HG02610 (cell line): ENCODE measurements around the gene ZNF598.

Experiments used
- ATAC-seq: cut with Tn5 transposase; IDR thresholded peaks from one replicate; pipeline ENCODE4 v1.9.1; 2021; ENCODE audit warnings: mild to moderate bottlenecking, moderate library complexity; ENCODE audit not compliant: unreplicated experiment

Gene ZNF598

DNA sequence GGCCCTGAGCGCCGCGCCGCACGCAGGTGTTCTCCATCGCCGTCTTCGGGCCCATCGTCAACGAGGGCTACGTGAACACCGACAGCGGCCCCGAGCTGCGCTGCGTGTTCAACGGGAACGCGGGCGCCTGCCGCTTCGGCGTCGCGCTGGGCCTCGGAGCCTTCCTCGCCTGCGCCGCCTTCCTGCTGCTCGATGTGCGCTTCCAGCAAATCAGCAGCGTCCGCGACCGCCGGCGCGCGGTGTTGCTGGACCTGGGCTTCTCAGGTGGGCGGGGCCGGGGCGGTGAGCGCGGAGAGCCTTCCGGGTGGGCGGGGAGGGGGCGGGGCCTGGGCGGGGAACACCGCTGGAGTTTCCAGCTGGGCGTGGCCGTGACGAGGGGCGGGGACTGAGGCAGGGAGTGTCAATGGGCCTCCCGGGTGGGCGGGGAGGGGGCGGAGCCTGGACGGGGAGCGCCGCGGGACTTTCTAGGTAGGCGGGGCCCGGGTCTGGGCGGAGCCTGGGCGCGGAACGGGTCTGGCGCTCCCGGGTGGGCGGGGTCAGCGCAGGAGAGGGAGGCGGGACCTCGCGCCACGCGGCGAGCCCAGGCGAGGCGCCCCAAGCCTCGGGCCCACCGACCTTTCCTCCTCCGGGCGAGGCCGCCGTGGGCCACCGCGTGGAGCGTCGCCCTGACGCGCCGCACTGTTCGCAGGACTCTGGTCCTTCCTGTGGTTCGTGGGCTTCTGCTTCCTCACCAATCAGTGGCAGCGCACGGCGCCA lies 17.5 kb downstream of the ZNF598 start:
- ATAC-seq = peak; percentile 44

DNA sequence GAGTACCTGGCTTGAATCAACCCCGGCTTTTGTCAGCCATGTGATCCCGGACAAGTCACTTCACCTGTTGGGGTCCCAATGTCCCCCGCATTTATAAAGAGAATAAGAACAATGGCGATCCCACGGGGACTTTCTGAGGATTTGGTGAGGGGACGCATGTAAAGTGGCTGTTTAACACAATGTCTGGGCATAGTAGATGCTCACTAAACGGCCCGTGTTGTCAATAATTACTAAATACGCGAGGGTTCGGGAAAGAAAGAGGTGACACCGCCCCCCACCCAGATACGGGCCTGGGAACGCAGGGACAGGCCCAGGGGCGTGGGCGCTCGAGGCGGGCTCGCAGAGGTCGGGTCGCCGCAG lies 18.1 kb downstream of the ZNF598 start:
- no peak for ATAC-seq

DNA sequence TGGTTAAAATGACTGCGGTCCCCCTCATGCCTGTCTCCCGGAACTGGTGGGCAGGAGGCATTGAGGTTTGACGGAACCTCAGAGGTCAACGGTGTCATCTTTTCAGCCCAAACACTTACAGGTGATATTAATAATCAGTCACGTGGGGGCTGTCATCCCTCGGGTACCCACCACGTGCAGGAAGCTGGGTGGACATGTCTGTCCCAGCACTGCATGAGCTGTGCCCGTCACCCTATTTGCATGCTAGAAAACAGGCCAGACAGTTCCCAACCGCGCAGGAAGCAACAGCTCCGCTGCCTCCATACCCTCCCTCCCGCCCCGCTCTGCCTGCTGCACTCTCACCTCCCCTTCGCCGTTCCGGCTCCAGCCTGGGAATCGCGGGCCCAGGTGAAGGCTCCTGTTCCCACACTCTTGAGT lies 18.5 kb downstream of the ZNF598 start:
- ATAC-seq = no peak

DNA sequence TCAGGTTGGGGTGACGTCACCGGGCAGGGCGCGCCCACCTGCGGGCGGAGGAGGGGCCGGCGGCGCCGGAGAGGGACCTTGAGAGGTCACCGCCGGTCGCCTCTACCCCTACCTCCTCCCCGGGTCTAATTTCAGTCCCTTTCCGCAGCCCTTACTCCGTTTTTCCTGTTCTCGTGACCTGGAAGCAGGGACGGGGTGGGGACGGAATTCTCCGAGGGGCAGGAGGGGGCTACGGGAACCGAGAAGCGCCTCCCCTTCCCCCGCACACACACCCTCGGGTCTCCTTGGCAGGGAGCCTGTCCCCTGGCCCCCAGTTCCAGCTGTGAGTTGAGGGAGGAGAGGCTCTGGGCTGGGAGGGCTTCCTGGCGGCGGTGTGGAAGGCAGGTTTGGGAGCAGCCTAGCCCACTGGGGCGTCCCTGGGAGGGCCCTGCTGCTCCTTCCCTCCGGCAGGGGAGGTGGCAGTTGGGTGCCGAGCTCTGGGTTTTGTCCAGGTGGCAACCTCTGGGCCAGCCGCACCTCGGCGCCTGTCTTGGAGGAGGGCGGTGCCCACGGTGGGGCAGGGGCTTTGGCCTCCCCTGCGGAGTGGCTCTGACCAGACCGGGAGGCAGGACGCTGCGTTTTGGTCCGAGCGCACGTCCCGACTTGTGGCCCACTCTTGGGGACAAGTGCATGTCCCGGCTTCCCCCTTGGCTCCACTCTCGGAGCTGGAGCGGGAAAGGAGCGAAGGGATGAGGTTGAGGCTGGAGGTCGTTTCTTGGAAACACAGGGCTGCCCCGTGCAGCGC lies 19.1 kb downstream of the ZNF598 start:
- ATAC-seq = no peak

DNA sequence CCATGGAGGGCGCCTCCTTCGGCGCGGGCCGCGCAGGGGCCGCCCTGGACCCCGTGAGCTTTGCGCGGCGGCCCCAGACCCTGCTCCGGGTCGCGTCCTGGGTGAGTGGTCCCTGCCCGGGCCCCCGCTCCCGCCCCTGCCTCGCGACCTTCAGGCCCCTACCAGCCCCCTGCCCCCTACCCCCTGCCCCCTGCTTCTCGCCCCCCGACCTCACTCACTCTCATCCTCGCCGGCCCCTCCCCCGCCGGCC lies 19.6 kb downstream of the ZNF598 start:
- no peak for ATAC-seq

DNA sequence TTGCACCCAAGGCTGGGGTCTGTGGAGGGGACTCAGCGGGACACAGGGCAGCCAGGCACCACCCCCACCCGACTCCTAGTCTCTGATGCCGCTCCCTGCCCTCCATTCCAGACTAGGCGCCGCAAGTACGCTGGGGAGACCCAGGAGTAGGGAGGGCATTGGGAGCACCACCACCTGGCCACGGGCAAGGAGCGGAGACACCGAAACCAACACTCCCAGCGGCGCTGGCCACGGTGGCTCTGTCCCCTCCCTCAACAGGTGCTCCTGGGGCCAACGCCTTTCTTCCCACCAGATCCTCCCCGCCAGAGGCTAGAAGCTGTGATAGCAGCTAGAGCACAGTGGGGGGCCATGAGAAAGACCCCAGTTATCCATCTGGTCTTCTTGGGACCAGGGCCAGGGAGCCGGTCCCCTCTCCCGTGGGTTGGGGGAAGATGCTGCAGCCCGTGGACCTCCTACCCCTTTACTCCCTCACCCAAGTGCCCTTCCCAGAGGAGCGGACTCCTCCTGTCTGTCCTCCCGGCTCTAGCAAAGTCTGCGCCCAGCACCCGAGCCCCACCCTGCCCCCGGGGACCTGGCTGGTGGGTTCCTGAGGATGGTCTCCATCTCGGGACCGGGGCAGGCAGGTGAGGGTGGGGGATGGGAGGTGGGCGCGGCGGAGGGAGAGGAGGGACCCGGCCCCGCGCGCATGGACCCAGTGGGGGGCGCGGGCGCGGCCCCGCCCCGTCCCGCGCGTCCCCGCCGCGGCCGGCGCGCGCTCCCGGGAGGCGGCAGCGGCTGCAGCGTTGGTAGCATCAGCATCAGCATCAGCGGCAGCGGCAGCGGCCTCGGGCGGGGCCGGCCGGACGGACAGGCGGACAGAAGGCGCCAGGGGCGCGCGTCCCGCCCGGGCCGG lies 20.2 kb downstream of the ZNF598 start, which contains the start of gene SYNGR3:
TSS of gene SYNGR3 (plus strand) at position 762 of the 892 bp plus-strand sequence. CDS start 133 bp downstream, outside the sequence.
- ATAC-seq = no peak

DNA sequence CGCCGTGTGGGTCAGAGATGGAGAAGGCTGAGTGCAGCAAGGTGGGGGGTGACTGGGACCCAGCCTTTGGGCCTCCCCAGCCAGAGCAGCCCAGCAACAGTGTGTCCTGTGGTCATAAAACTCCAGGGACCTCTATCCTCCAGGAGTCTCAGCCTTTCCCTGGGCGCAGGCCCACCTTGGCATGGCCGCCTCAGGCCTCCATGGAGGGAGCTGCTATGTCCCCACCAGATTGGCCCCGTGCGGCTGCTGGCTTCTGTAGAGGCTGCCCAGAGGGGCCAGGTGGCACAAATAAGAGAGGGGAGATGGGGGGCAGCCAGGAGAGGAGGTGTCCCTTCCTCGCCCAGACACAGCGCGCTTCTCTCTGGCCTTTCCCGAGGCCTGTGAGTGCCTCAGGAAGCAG lies 22.4 kb downstream of the ZNF598 start:
- no peak for ATAC-seq

DNA sequence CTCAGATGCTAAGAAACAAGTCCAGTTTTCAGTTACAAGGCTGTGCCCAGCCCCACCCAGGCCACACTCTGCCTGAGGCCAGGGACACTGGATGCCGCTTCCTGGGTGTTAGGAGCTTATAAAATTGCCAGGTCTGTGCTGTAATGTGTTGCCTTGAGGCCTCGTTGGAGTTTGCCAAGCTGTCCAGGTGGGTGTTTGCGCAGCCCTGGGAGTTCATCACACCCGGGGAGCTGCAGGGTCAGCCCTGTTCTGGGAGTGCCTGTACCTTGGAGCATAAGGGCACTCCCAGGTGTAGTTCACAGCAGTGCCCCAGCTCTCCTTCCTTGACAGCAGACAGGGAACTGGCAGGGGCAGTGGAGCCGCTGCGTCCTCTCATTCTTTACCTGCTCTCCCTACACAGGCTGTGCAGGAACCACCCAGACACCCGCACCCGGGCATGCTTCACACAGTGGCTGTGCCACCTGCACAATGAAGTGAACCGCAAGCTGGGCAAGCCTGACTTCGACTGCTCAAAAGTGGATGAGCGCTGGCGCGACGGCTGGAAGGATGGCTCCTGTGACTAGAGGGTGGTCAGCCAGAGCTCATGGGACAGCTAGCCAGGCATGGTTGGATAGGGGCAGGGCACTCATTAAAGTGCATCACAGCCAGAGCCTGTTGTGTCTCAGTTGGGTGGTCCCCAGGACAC lies 24.0 kb downstream of the ZNF598 start:
- ATAC-seq = no peak

DNA sequence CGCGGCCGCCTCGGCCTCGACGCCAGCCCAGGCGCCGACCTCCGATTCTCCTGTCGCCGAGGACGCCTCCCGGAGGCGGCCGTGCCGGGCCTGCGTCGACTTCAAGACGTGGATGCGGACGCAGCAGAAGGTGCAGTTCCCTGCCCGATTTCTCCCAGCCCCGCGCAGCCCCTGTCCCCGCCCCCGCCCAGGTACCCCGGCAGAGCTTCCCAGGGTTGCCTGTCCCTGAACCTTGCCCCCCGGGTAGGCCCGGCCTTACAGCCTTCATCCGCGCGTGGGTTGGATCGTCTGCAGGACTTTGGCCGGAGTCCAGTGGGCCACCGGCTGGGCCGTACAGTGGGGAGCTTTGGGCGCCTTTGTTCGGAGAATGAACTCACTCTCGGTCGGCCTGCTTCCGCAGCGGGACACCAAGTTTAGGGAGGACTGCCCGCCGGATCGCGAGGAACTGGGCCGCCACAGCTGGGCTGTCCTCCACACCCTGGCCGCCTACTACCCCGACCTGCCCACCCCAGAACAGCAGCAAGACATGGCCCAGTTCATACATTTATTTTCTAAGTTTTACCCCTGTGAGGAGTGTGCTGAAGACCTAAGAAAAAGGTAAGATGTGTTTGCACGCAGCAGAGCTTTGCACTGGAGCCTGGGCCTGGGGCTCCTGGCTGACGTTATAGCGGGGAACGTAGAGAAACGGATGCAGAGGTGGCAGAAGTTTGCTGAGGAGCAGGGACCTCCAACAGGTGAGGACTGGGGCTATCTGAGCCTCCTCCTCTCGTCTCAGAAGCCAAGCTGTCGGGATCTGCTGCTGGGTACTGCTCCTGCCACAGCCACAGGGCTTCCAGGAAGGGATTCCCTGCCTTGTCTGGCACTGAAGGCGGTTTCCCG lies 25.0 kb downstream of the ZNF598 start:
- peak; percentile 15 for ATAC-seq

DNA sequence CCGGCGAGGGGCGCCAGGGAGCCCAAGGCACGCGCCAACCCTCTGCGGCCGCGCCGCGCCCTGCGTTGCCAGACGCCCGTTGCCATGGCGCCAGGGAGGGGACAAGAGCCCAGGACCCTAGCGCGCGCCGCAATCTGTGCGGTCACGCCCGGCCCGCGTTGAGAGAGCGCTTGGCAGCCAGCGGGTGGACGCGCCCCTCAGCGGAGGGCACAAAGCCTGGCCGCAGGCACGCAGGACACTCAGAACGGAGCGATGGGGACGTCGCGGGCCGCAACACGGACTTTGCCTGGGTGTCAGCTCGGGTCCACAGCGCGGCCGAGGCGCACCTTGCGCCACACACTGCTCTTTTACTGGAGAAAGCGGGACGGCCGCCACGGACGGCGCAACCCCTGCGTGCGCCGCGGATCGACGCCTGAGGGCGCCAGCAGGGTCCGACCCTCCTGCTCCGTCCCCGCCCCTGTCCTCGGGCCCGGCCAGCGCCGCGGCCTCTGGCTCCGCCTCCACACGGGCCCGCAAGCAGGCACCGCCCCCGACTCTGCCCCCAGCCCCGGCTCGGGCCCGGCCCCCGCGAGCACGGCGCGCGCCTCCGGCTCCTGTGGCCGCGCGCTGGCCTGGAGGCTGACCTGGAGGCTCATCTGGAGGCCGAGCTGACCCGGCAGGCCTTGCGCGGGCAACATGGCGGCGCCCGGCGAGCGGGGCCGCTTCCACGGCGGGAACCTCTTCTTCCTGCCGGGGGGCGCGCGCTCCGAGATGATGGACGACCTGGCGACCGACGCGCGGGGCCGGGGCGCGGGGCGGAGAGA lies 25.9 kb downstream of the ZNF598 start, which contains the start of gene GFER:
TSS of gene GFER (plus strand) at position 650 of the 803 bp plus-strand sequence. CDS start at position 676, 26 bp downstream.
- ATAC-seq = peak; percentile 78

DNA sequence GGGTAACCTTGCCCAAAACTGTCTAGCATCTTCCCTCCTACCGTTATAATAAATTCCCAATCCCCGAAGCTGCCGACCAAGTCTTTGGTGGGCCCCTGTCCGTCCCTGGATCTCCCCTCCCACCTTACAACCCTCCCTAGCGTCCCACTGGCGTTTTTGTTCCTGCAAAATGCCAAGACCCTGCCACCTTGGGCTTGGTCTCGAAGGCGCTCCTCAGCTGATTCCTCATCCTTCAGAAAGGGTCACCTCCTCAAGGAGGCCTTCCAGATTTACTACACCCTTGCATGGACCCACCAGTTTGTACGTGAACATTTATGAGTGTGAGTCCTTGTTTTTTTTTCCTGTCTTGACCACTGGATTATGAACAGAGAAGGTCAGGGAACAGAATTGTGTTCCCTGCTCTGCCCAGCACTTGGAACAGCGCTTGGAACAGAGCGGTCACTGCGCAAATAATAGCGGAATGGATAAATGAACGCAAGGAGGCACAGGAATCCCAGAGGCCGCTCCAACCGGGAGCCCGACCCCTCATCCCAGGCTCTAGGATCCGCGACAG lies 26.6 kb downstream of the ZNF598 start:
- no peak for ATAC-seq

DNA sequence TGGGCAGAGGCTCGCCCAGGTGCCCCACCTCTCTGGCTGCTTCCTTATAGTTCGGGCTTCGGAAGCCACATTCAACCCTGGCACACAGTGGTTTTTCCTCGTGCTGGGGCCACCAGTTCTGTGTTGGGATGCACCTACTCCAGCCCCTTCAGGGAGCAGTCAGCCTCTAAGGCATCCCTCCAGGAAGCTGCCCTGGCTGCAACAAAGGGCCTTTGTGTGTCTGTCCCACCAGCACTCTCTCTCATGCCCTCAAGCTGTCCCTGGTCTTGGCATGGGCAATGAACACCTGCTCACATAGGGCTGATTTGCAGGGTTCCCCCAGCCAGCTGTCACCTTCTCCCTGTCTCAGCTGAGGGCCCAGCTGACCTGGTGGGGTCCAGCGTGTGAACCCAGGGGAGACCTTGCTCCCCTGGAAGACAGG lies 27.6 kb downstream of the ZNF598 start:
- no peak for ATAC-seq

DNA sequence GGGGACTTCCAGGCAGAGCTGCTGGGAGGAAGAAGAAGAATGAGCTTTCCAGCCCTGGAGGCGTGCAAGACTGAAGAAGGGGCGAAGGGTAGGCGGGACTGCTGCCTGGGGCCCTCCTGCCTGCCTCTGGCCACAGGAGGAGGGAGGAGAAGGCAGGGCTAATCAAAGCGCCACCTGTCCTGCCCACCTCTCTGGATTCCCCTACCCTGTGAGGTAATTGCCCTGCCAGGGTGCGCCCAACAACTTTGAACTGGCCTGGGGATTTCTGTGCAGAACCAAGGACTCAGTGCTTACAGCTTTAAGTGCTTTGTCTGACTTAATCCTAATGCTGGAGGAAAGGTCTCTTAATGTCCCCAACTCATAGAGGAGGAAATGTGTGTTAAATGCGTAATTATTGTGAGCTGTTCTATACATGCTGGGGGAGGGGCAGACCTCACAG lies 28.2 kb downstream of the ZNF598 start, which contains the start of gene NOXO1:
TSS of gene NOXO1 (minus strand) at position 72 of the 439 bp plus-strand sequence. CDS start 290 bp downstream, outside the sequence.
- no peak for ATAC-seq

DNA sequence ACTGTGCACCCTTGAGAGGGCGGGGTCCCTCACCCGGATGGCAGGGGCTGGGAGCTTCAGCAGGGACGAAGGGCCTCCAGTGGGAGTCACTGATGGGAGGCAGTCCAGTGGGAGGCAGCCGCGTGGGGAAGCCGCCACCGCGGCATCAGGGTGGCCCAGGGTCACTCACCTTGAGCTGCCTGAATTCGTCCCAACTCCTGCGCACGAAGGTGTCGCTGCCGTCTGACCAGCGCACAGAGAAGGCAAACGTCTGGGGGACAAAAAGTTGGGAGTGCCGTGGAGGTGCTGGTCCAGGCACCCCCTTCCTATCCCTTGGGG lies 28.9 kb downstream of the ZNF598 start:
- ATAC-seq = no peak

DNA sequence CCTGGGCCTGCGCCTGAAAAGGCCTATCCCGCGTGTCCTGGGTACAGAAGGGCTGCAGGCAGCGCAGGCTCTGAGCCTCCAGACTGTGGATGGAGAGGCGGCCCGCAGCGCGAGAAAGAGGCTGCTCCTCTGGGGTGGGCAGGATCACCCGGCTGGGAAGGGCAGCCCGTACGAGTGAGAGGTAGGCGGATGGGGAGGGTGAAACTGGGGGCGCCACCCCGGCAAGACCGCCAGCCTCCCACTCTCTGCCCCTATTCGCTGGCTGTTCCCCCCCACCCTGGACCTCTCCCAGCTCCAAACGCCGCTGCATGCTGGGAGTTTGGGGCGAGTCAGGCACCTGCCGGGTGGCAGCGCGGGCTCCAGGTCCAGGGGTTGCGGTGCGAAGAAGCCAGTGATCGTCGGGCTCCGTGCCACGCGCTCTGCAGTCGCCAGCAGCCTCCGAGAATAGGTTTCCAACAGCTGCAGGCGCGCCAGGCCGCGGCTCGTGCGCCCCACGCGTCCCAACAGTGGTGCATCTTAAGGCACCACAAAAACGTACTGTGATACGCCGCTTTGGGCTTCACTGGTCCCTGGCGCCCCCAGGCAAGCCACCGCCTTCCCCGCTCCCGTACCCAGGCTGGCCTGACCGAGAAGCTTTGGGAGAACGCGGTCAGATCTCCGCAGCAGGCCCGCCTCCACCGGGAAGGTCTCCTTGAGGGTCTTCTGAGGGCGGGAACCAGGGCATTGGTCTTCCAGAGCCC lies 29.4 kb downstream of the ZNF598 start:
- no peak for ATAC-seq

DNA sequence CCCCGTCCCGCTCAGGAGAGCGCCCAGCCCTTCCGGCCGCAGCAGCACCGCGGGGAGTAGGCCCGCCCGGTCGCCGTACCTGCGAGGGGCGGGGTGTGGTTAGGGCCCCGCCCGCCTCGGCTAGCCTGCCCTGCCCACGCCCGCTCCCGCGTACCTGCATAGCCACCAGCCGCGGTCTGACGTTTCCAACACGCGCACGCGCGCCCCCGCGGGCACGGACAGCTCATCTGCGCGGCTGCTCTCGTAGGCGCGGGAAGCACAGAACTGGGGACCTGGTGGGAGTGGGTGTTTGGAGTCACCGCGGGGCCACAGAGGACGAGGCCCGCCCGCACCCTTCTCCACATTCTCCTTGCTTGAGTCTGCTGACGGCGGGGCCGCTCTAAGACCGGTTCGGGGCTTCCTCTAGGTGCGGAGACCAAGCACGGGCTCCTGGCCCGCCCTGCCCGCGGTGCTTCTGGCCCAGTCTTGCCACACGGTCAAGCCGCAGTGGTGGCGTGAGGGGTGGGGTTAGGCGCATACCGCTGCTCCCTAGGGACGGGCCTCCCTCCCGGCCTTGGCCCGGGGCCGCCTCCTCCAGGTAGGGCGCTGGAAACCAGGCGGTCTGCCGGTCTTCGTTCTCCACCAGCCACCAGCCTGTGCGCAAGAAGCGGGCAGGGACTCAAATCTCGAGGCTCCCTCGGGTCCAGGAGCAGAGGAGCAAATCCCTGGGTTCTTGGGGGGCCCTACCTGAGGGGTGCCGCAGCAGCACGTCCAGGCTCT lies 30.2 kb downstream of the ZNF598 start:
- no peak for ATAC-seq

DNA sequence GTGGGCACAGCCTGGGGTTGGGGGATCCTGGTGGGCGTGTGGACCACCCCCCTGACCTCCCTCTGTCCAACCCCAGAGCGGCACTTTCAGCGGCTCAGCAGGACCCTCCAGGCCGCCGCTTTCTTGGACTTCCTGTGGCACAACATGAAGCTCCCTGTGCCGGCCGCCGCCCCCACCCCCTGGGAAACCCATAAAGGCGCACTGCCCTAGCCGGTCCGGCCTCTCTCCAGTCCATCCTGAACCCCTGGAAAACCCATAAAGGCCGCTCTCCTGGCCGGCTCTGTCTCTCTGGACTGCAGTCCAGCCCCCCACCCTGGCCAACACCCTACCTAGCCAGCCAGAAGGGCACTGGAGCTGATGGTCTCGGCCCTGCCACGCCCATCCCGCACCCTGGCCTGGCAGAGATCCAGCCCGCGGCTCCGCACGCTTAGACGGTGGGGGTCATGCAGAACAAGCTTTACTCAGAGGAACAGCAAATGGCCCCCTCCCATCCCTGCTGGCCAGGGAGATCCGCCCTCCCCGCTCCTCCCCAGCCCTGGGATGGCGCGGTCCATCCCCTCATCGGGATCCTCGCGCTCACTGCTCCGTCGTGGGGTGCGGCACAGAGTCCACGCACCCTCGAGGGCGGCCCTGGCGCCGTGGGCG lies 31.0 kb downstream of the ZNF598 start:
- ATAC-seq = no peak
